Measurements from ENCODE around the gene TBXA2R.
A peak's percentile ranks its signal among the peaks of the same experiment; 100 is the strongest.
"Not testable (repeated sequence)": the region's sequence is repeated elsewhere in the genome, so short reads cannot be mapped to it uniquely, and the experiment has no call there.

Gene TBXA2R

DNA sequence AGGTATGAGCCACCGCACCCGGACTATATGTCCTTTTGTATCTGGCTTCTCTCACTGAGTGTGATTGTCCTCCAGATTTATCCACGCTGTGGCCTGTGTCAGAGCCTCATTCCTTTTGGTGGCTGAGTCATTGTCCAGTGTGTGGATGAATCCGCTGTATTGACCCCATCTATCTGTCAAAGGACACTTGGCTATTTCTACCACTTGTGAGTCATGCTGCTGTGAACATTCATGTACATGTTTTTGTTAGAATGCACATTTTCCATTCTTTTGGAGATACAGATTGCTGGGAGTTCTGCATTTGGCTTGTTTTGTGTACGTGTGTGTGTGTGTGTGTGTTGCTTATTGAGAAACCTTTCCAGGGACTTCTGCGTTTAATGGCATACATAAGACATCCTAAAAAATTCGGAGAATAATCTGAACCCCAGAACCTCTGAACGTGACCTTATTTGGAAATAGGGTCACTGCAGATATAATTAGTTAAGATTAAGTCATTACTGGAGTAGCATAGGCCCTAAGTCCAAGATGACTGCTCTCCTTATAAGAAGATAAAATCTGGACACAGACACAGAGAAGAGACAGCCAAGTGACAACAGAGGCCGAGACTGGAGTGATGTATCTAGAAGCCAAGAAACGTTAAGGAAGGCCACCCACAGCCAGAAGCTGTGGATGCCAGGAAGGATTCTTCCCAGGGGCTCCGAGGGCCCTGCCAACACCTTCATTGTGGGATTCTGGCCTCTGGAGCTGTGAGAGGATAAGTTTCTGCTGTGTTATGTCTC, 26.3 kb downstream of the TBXA2R start:
- no peak for DNase-seq (ENCODE audit: low read depth in 3 of 3)

DNA sequence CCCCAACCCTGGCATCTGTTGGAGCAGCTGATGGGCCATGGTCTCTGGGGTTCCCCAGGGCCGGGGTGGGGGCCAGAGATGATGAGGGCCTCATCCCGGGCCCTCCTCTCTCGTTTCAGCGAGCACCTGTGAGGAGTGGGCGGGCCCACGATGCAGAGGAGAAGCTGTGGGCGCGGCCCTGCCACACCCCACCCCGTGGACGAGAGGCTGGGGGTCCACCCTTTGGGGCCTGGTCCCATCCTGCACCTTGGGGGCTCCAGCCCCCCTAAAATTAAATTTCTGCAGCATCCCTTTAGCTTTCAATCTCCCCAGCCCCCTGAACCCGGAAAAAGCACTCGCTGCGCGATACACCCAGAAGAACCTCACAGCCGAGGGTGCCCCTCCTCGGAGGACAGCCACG, 28.3 kb downstream of the TBXA2R start:
- DNase-seq (ENCODE audit: low read depth in 3 of 3): no peak

DNA sequence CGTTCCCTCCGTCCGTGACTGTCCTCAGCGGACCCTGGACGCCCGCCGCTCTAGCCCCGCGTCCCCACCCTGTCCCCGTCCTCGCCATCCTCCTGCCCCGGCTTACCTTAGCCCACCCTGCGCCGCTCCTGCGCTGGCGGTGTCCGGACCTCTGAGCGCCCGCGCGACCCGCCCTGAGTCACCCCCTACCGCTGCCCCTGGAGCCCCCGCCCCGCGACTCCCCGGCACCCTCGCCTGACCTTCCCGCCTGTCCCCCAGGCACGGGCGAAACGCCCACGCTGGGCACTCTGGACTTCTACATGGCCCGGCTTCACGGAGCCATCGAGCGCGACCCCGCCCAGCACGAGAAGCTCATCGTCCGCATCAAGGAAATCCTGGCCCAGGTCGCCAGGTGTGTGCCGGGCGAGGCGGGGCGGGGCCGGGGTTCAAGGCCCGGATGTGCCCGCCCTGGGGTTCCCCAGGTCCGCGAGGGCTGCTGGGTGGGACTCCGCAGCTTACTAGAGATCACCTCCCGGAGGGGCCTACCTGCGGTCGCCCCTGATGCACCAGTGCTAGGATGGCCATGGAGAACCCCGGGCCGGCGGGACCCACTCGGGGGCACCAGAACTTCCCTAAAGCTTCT, 28.8 kb downstream of the TBXA2R start:
- no peak for DNase-seq (ENCODE audit: low read depth in 3 of 3)

DNA sequence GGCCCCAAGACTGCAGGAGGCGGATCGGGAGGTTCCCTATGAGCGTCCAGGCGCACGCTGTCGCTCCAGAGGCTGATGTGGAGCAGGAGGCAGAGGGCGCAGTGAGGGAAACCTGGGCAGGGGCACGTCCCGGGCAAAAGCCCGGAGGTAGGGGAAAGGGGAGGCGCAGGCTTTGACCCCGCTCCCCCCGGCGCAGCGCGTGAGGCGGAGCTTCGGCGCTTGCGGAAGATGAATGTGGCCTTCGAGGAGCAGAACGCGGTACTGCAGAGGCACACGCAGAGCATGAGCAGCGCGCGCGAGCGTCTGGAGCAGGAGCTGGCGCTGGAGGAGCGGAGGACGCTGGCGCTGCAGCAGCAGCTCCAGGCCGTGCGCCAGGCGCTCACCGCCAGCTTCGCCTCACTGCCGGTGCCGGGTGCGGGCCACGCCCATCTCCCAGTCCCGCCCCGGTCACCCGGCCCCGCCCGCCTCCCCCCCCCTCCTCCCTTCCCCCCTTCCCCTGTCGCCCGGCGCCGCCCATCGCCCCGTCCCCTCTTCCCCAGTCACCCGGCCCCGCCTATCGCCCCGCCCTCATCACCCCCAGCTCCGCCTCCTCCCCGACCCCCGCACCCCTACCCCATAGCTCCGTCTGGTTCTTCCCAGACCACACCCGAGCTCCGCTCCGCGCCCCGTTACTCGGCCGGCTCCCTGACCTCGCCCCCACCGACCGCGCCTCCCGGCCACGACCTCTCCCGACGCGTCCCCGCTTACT, 29.8 kb downstream of the TBXA2R start:
- DNase-seq (ENCODE audit: low read depth in 3 of 3): no peak

DNA sequence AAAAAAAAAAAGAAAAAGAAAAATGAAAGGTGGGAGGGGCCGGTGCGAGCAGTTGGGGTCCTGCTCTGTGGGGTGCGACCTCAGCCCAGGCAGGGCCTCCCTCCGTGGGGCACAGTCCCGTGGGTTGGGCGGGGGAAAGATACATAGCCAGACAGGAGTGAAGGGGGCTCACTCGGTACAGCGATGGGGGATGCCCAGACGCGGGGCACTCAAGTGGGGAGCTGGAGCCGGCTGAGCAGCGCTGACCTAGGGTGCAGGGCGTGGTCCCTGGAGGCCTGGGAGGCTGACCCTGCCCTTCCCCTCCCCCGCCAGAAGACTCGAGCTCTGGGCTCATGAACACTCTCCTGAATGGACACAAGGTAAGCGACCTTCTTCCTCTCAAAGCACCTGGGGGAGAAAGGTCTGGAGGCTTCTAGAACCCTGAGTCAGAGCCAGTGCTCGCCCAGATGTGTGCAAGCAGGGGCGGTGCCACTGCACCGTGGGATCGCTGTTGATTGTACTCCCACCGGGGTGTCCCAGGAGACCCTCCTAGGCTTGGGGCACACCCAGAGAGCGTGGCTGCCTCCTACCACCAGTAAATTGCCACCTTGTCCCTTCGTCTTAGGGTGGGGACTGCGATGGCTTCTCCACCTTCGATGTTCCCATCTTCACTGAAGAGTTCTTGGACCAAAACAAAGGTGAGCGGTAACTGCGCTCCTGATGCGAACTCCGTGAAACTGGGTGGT, 30.6 kb downstream of the TBXA2R start:
- no peak for DNase-seq (ENCODE audit: low read depth in 3 of 3)

DNA sequence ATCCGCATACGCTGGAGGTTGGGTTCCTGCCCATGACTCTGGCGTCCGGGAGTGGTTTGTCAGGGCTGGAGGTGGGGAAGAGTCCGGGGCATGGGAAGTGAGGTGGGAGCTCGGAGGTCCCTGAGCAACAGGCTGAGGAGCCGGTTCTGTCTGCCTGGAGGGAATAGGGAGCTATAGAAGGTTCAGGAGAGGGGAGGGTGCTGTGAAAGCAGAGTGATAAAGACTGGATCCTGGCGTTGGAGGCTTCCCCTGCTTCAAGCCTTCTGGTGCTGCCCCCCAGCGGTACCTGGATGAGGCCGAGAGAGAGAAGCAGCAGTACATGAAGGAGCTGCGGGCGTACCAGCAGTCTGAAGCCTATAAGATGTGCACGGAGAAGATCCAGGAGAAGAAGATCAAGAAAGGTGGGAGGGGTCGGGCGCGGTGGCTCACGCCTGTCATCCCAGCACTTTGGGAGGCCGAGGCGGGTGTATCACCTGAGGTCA, 31.4 kb downstream of the TBXA2R start:
- DNase-seq (ENCODE audit: low read depth in 3 of 3): no peak

DNA sequence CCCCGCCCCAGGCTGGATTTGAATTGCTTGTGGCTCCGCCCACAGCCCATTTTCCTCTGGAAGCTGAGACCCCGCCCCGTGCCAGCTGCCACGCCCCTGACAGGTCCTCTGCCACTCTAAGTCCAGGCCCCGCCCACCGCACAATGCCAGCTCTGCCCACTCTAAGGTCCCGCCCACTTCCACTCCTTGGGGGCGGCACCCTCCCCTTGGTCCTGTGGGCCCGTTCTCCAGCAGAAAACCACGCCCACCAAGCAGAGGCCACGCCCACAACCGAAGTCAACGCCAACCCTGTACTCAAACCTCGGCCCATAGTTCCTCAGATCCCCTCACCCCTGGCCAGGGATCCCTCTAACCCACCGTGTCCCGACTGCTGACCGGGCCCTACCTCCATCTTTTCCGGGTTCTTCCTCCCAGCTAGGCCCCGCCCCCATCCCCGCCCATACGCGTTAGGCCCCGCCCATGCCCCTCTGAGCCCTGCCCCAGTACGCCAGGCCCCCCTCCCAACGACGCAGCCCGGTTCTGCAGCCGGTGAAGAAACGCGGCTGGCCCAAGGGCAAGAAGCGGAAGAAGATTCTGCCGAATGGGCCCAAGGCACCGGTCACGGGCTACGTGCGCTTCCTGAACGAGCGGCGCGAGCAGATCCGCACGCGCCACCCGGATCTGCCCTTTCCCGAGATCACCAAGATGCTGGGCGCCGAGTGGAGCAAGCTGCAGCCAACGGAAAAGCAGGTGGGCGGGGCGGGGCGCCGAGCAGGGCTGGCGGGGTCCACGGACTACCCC, 32.6 kb downstream of the TBXA2R start:
- DNase-seq (ENCODE audit: low read depth in 3 of 3): peak; percentile 89 to 96 (median 95)

DNA sequence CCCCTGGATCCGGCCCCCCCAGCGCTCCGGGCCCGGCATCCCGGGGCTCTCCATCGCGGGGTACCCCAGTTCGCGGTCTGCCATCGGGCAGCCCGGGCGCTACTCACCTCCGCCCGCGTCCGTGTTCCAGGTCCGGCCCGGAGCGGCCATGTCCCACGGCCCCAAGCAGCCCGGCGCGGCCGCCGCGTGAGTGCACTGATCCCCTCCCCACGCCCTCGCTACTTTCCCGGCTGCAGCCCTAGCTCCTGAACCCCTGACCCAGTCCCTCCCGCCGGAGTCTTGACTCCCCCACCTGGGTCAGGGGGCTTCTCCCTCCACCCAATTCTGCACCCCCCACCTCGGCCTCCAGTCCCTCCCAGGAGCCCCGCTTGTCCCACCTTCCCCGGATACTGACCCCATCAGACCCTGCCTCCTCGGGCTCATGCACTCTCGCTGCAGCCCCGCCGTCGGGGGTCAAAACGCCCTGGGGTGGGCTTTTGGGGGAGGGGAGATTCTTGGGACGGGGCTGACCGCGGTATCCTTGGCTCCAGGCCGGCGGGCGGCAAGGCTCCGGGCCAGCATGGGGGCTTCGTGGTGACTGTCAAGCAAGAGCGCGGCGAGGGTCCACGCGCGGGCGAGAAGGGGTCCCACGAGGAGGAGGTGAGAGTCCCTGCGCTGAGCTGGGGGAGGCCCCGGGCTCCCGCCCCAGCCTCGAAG, 33.4 kb downstream of the TBXA2R start:
- no peak for DNase-seq (ENCODE audit: low read depth in 3 of 3)

DNA sequence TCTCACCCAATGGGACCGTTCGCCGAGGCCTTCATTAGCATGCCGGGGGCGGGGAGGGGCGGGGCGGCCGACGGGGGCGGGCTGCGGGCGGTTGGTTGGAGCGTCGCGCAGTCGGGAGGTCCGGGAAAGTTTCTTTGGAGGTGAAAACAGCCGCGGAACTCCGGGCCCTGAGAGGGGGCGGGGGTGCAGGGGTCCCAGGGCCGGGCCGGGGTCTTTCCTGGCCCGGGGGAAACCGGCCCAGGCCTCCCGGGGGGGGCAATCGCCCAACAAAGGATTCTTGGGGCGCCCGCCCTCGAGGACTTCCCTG, 33.9 kb downstream of the TBXA2R start, which contains the start of gene HMG20B:
Gene HMG20B (plus strand): TSS at position 90 of the 307 bp plus-strand sequence. CDS start 366 bp downstream, outside the sequence.
- no peak for DNase-seq (ENCODE audit: low read depth in 3 of 3)

DNA sequence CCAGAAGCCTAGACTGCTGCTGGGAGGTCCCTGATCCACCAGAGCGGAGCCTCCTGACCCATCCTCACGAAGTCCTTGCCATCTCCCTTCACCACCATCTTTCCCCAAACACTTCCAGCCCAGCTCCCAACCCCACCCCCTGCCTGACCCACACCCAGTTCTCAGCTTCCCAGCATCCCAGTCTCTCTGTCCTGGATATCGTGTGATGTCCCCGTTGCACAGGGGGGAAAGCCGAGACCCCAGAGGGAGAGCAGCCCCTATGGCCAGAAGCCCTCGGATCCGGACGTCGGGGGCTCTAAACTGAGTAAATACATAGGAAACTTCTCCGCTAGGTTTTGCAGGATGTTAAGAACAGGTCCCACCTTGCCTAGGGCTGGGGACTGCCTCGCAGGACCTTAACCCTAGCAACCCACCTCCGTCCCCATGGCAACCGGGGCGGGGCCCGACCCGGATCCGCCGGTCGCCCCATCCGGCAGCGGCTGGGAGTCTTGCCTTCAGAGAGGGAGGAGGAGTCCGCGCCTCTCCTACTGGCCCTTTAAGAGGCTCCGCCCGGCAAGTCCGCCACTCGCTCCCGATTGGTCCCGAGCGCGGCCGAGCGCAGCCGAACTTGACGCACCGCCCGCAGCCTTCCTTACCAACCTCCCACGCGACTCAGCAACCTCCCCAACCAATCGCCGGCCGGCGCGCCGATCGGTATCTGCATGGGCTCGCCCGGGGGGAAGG, 34.4 kb downstream of the TBXA2R start:
- DNase-seq (ENCODE audit: low read depth in 3 of 3): peak; percentile 99 to 100 (median 99)

DNA sequence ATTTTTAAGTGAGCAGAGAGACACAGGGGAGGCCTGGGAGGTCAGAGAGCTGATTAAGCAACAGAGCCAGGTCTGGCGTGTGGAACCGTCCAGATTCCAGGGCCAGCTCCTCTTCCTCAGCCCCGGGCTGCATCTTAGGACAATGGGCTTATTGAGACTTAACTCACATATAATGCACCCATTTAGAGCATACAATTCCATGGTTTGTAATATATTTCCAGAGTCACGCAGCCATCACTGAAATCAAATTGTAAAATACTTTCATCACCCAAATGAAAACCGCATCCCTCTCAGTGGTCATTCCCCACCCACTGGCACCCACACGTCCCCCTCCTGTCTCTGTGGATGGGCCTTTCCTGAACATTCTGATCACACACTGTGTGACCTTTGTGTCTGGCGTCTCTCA, 36.1 kb downstream of the TBXA2R start:
- DNase-seq (ENCODE audit: low read depth in 3 of 3): no peak

DNA sequence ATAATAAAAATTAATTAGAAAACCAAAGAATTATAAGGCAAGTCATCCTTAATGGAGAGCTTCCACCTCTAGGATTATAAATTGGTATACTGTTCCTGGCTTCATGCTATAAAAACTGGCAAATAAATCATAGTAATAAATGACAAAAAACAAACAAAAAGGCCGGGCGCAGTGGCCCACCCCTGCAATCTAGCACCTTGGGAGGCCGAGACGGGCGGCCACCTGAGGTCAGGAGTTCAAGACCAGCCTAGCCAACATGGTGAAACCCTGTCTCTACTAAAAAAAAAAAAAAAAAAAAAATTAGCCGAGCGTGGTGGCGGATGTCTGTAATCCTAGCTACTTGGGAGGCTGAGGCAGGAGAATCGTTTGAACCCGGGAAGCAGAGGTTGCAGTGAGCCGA, 36.6 kb downstream of the TBXA2R start:
- DNase-seq (ENCODE audit: low read depth in 3 of 3): not testable (repeated sequence)

DNA sequence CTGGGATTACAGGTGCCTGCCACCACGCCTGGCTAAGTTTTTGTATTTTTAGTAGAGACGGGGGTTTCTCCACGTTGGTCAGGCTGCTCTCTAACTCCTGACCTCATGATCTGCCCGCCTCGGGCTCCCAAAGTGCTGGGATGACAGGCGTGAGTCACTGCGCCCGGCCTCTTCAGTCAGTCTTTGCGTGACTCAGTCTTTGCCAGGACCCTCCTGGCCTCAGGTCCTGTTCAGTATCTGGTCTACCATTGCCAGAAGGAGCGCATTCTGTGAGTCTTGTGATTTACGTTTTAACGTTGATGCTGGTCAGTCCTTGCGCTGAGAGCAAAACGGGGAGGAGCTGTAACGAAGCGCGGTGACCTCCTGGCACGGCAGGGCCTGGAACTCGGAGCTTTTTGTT, 41.5 kb downstream of the TBXA2R start:
- DNase-seq (ENCODE audit: low read depth in 3 of 3): no peak

DNA sequence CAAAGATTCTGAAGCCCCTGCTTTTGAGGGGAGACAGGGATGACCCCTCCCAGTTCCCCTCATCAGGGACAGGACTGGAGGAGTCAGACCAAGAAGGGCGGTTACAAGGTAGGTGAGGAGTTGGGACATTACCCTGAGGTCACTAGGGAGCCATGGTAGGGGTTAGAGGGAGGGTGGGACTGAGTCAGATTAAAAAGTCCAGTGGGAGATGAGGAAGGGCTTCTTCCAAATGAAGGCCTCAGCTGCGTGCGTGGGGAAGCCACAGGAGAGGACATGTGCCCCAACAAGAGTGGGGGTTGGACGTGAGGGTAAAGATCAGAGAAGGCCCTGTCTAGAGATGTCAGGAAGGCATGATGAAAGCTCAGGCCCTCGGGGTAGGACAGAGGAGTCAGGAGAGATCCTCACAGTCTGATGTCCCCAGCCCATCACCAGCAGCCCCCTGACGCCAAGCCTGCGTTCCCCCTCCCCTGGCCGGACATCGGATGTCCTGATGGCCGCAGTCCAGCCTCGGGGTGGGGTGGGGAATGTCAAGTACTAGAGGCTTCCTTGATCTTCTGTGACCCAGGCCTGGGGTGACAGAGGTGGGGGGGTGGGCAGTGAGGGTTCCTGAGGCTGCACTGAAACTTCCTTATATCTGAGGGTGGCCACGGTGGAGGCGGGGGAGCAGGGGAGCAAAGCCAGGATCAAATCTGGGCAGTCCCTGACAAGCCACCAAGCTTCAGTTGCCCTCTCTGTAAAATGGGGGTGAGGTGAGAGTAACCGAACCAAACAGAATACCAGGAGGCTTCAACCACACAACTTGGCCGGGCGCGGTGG, 42.8 kb downstream of the TBXA2R start:
- DNase-seq (ENCODE audit: low read depth in 3 of 3): no peak

DNA sequence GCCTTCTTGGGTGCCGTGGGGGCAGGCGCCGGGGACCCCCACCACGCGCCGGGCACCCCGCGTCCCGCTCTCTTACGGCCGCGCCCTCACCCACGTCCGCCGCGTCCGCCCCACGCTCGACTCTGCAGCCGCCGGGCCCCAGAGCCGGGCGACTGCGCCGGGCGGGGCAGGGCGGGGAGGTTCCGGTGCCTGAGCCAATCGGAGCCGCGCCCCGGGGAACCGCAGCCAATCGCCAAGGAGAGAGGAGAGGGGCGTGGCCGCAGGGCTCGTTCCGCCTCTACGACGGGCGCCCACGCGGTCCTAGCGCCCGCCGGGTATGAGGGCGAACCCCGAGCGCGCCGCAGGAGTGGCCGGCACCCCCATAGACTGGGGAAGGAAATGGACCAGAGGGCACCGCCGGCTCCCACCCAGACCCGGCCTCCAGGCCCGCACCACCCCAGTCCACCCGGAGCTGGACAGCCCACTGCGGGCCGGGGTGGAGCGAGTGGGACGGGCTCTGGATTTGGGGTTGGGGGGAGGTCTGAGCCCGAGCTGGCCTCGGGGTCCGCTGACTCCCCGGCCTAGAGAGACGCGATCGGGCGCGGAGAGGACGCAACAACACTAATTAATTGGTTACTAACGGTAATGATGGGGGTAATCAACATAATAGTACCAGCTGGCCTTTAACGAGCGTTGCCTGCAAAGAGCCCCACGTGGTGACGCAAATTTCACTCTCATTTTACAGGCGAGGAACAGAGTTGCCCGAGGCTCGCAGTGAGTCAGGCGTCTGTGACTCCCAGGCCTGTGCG, 49.0 kb downstream of the TBXA2R start, which contains the start of gene MFSD12:
Gene MFSD12 (minus strand): TSS at position 126 of the 788 bp plus-strand sequence. CDS start 183 bp downstream, outside the sequence.
- peak; percentile 88 to 96 (median 93) for DNase-seq (ENCODE audit: low read depth in 3 of 3)

DNA sequence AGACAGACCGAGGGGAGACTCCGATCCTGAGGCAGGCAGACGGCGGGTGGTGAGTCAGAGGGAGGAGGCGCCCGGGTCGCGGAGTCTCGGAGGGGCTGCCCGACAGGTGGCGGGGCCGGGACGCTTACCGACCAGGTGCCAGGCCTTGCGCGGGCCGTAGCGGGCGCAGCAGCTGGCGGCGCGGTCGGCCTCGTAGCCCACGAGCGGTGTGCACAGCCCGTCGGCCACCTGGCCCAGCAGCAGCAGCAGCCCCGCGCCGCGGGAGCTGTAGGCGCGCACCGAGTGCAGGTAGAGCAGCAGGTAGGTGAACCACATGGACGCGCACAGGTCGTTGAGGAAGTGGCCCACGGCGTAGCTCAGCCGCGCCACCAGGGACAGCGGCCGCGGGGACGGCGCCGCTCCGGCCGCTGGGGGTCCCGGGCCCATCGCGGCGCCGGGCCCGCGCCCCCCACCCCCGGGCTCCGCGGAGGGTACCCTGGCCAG, 49.7 kb downstream of the TBXA2R start:
- peak in 2 of 3 donors; percentile 42 to 60 for DNase-seq (ENCODE audit: low read depth in 3 of 3)

DNA sequence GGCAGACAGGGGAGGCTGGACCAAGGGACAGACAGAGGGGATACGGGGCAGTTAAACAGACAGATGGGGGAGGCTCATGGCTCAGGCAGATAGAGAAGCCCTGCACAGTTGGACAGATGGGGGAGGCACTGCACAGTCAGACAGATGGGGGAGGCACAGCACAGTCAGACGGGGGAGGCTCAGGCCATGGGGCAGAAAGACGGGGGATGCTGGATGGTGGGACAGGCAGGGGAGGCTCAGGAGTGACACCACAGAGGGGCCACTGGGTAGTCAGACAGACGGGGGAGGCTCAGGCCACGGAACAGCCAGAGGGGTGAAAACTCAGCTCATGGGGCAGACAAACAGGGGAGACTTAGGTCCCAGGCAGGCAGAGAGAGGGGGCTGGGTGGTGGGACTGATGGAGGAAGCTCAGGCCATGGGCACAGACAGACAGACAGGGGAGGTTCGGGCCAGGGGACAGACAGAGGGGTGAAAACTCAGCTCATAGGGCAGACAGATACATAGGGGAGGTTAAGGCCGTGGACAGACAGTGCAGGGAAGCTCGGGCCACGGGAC, 50.2 kb downstream of the TBXA2R start:
- DNase-seq (ENCODE audit: low read depth in 3 of 3): no peak
